CD4-positive, alpha-beta T cell treated with Interferon alpha-2 for 1 hour (primary cell): ENCODE results near the gene TSHB.
"Not testable (repeated sequence)": the region's sequence is repeated elsewhere in the genome, so short reads cannot be mapped to it uniquely, and the experiment has no call there.

Experiments used
- DNase-seq, 2 donors: peaks; one replicate each; pipeline ENCODE4 v3.0.0-alpha.2; 2020 to 2022

TSHB gene

DNA sequence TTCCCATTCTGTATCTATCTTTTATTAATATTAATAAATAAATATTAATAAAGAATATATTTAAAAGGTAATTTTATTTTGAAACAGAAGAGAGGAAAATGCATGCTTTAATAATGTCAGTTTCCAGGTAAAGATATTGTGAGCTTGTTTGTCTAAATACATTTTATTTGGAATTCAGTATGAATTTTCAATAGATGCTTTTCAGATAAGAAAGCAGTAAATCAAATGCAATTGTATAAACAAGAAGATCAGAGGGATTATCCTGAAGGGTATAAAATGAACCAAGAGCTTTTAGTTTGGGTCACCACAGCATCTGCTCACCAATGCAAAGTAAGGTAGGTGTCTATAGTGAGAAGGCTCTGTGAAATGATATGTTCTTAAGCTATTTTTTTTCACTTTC, at the start of gene TSHB:
Gene TSHB, plus strand, starts transcription at position 301 of the 400 bp plus-strand sequence. CDS start 3,537 bp downstream, outside the sequence.
- no peak for DNase-seq

DNA sequence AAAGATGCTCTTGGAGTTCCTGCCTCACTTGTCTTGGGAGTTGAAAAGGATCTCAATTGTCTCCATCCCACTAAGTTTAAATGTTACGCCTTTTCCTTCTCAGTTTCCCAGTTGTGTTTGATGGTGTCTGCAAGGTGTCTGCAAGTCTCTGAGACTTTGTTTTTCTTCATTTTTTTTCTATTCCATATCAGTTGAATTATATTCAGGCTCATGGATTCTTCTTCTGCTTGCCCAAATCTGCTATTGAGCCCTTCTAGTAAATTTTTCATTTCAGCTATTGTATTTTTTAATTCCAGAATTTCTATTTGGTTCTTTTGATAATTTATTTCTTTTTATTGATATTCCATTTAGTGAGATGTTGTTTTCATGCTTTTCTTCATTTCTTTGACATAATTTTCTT, 47.4 kb upstream of the TSHB start:
- DNase-seq = no peak

DNA sequence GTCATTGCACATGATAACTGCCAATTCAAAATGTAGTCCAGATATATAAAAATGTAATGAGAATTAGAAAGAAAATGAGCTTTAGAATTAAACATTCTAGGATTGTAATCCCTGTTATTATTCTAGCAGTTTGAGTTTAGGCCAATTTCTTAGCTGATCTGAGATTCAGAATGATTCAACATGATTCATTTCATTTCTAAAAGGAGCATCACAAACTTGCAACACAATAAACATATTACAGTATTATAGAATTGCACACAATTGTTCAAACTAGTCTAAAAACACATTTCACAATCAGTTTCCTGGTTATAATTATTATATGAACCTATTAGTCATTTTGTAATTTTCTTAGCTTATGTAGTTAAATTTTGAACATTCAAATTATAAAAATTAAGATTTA, 43.3 kb upstream of the TSHB start:
- no peak for DNase-seq

DNA sequence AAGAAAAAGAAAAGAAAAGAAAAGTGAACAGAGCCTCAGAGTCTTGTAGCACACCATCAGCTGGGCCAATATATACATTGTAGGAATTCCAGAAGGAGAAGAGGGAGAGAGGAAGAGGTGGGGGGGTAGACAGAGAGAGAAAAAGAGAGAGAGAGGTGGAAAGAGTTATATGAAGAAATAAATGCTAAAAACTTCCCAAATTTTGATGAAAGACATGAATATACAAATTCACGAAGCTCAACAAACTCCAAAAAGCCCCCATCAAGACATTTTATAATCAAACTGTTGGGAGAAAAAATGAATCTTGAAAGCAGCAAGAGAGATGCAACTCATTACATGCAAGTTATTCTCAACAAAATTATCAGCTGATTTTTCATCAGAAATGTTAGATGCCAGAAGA, 41.5 kb upstream of the TSHB start:
- no peak for DNase-seq

DNA sequence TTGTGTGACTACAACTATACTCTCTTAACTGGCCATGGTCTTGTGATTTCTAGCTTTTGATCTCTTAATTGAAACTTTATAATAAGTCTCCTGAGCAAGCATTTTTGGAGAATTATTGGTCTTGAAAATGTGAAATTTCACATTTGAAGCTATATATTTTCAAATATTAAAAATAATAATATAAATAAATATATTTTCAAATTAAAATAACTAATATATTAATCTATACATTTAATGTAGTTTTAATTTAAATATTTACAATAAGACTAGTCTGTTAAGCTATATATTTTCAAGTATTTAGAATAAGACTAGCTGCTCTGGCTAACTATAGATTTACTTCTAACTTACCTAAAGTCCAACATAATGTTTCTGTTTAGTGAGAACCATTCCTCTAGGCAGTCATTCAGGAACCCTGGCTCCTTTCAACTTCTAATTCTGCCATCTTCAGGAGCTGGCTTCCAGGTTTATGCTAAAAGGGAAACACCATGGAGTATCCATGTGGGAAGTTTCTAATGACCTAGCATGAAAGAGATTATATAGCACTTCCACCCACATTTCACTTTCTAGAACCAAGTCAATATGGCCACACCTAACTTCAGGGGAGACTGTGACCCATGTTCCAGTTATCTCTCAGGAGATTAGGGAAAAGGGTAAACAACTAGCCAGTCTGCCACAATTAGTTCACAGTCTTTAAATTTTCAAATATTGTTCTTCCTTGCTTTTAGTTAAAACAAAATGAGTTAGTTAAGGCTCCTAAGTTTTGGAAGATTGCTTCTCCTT, 31.9 kb upstream of the TSHB start:
- DNase-seq = no peak

DNA sequence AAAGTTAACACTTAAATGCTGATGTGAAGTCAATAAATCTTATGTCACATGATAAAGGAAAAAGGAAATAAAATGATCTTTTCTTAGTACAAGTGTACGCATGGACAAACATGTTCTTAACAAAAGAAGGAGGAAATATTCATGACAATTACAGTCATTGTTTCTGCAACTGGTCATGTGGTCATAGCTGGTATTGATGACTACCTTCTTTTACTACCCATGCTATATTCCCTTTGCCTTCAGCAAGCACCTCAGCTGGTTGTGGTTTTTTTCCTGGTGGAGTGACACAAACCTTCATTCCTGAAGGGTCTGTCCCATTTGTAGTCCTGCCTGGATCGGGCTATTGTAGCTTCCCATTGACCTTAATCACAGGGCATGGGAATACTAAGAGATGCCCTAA, 23.4 kb upstream of the TSHB start:
- DNase-seq = no peak

DNA sequence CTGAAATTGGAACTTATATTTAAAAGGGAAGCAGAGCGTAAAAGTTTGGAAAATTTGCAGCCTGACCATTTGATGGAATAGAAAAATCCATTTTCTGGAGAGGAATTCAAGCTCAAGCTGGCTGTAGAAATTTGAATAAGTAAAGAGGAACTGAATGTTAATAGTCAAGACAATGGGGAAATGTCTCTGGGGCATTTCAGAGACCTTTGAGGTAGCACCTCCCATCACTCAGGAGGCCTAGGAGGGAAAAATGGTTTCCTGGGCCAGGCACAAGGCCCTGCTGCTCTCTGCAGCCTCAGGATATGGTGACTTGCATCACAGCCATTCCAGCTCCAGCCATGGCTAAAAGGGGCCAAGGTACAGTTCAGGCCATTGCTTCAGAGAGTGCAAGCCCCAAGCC, 17.6 kb upstream of the TSHB start:
- no peak for DNase-seq

DNA sequence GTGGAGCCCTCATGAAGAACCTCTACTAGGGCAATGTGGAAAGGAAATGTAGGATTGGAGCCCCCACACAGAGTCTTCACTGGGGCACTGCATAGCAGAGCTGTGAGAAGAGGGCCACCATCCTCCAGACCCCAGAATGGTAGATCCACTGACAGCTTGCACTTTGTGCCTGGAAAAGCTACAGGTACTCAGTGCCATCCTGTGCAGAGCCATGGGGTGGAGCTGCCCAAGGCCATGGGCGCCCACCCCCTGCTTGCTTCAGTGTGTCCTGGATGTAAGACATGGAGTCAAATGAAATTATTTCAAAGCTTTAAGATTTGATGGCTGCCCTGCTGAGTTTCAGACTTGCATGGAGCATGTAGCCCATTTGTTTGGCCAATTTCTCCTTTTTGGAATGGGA, 17.2 kb upstream of the TSHB start:
- no peak for DNase-seq

DNA sequence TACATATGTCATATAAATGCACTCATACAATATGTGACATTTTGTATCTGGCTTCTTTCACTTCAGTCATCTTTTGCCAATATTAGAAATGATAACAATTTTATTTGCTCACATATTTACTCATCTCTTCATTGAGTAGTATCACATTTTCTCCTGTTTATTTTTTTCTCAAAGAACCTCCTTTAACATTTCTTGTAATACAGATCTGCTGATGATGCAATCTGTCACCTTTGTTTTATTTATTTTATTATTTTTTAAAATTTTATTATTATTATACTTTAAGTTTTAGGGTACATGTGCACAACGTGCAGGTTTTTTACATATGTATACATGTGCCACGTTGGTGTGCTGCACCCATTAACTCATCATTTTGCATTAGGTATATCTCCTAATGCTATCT, 15.8 kb upstream of the TSHB start:
- DNase-seq = no peak

DNA sequence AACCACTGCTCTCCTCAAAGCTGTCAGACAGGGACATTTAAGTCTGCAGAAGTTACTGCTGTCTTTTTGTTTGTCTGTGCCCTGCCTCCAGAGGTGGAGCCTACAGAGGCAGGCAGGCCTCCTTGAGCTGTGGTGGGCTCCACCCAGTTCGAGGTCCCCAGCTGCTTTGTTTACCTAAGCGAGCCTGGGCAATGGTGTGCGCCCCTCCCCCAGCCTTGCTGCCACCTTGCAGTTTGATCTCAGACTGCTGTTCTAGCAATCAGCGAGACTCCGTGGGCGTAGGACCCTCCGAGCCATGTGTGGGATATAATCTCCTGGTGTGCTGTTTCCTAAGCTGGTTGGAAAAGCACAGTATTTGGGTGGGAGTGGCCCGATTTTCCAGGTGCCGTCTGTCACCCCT, 10.1 kb upstream of the TSHB start:
- not testable (repeated sequence) for DNase-seq

DNA sequence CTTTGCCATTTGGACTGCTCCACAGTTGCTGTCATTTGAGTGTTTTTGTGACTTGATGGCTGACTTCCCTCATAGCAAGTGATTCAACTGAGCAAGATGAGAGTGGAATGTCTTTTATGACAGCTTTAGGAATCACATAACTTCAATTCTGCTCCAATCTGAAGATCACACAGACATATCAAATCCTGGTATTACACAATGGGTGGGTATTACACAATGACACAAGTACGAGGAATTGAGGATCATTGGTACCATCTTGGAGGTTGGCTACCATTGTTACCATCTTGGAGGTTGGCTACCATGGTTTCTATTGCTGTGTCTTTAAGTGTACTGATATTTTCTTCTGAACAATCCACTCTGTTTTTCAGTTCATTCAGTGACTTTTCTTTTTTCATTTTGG, 8.5 kb upstream of the TSHB start:
- DNase-seq = no peak

DNA sequence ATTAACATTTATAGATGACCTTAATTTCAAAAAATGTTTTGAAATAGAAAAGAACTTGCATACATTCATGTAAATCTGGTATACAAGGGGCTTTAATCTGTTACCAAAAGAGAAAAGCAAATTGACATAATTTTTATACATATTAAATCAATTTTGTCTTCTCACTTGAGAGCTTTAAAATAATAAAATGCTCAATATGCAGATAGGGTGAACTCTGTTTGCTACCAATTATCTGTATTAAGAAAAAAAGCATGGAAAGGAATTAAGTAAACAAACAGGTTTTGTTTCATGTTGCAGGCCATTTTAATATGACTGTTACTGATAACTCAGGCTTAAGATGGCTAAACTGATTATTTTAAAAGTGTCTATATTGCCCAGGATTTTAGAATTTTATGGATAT, 6.0 kb upstream of the TSHB start:
- DNase-seq = no peak

DNA sequence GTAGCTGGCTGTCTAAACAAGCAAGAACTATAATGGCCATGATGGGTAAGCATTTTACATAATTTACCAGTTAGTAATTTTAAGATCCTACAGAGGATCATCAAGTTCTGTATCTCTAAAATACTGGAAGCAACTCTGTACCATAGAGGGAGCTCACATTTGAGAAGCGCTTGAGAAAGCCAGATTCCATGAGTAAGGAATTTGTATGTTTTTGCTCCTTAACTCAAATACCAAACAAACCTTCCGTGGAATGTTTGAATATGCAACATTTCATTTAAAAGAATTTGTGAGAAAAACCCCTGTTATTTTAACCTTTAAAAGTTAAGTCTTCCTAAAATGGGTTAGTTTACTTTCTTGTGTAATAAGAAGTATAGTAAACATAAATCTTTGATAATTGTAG, 2.0 kb downstream of the TSHB start:
- DNase-seq = no peak

DNA sequence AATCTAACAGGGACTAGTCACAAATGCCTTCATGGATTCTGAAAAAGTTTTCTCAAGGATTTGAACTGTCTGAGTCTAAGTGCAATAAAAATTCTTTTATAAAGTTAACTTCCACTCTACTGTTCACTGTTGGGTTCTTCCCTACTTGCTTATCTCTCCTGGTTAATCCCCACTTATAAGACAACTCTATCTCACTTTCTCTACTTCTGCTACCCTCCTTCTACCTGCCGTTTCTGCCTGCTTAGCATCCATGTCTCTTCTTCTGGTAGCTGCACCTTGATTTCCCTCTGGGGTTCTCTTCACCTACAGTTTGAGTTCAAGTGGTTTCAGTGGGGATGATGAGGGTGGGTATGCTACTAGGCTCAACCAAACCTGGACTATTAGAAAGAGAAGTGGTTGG, 6.0 kb downstream of the TSHB start:
- DNase-seq = no peak

DNA sequence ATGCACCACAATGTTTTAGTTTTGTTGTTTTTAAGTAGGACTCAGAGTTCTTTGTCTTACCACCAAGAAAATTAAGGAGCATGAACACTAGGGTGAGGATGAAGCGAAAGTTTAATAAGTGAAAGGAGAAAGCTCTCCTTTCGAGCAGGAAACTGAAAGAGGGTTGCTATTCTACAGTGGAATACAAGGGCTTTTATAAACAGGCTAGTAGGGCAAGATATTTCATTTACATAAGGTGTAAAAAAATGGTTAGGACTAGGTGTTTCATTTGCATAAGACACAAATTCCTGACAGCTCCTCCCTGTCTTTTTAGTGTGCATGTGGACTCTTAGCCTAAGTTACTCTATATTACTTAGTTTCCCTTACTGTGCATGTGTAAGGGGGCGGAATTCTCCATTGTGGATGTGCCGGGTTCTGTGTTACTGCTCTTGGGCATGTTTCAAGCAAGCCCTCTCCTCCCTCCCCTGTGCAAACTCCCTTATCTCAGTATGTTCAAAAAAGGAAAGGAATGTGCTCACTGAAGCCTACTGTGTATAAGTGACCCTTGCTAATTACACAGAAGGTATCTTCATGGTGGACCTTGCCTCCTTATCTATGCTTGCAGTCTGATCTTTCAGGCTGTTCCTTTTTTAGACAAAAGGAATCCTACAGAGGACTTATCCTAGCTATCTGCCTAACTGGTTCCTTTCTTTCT, 7.3 kb downstream of the TSHB start:
- DNase-seq = no peak

DNA sequence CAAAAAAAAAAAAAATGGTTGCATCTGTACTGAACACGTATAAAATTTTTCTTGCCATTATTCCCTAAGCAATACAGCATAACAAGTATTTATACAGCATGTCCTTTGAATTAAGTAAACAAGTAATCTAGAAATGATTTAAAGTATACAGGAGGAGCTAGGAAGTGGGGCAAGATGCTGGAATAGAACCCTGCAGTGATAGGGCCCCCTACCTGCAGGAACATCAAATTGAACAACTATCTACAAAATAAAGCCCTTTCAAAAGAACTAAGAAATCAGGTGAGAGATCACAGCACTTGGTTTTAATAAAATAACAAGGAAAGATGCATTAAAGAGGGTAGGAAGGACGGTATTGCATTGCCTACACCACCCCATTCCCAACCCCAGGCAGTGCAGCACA, 10.9 kb downstream of the TSHB start:
- DNase-seq = no peak

DNA sequence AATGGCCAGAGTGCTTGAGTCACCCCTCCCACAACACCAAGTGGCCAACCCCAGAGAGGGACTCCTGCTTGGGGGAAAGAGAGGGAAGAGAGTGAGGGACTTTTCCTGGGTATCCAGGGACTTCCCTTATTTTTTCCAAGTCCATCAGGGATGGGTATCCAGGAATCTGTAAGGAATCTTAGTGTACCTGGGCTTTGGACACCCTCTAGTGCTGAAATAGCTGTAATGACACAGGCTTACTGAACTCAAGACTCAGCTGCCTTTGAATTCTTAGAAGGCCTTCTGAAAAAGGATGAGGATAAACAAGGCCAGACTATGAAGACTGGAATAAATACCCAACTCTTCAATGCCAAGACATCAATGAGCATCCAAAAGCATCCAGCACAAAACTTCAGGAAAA, 12.0 kb downstream of the TSHB start:
- DNase-seq = no peak

DNA sequence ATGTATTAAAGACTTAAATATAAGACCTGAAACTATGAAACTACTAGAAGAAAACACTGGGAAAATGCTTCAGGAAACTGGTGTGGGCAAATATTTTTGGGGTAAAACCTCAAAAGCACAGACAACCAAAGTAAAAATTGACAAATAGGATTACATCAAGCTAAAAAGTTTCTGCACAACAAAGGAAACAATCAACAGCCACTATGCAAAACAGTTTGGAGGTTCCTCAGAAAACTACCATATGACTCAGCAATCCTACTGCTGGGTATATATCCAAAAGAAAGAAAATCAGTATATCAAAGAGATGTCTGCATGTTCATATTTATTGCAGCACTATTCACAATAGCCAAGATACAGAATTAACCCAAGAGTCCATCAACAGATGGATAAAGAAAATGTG, 17.1 kb downstream of the TSHB start:
- no peak for DNase-seq

DNA sequence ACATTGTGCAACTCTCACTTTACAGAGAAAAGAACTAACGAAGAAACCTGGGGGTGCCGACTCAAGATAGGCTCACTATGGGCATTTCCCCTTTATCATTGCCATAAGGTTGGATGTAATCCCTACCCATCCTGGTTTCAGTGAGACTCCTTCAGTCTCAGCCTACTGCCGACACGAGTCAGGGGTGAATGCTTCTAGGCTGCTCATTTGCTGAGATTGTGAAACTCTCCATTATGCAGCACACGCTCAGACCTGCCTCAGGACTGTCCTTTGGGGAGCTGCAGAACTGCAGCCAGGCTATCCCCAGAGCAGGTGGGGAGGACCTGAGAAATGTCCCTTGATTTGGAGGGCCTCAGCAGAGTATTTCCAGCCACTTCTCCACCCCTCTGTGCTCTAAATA, 22.2 kb downstream of the TSHB start:
- no peak for DNase-seq

DNA sequence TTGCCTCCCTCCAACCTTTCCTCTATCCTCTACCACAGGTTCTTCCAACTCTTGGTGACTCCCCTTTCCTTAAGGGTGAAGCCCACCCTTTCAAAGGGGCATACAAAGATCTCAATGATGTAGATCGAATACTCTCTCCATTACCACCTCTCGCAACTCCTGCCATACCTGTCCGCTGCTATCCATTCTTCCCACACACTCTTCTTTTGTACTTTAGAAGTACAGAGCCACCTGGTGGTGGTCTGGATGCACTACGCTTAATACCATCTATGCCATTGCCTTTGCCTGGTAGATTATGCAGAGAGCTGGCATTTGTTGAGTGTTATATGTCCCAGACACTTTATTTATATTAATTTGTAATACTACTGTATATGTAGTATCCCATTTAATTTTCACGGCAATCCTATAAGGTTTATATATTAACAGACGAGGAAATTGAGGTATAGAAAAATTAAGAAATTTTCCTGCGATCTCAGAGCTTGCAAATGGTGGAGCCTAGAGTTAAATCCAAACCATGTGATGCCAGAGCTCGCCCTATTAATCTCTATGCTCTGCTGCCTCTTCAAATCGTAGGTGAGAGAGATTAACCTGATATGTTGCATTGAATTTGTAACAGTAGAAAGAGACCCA, 22.9 kb downstream of the TSHB start:
- DNase-seq = peak; percentile 46 to 73

DNA sequence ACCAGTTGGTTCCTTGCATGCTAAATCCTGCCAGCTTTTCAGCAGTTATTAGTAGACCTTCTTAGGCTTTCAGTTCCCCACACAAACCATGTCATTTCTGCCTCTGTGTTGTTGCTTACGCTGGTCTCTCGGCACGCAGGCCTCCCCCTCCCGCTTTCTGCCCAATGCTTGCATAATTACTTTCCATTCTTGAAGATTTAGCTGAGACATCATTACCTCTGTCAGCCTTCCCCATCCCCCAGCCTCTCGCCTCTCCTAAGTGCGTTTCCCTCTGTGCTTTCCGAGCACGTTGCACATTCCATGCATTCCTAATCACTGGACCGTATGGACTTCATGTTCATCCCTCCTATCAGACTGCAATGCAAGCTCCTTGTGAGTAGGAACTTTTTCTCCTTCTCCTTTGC, 26.8 kb downstream of the TSHB start:
- peak in 1 of 2 donors; percentile 11 for DNase-seq

DNA sequence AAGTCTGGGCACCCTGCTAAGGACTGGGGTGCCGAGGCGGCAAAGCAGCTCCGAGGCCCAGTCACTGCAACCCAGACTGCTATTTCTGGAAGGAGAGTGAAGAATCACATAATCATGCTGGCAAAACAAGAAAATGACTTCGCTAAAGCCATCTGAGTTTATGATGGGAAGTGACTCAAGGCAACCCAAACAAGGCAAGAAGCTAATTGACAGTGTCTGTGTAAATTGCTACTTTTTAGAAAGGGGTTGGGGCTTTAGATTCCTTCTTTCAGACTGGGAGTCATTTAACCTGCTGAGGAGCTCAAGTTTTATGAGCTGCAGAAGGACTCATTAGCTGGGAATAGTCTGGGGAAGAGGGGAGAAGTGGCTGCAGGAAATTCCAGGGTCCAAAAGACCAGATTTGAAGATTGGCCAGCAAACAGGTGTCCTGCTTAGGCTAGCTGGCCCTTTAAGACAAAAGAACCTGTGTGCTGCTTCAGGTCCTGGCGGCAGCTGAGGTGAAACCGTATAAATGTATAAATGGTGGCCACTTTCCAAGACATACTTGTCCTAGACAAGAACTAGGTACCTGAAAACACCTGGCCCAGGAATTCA, 28.1 kb downstream of the TSHB start:
- no peak for DNase-seq

DNA sequence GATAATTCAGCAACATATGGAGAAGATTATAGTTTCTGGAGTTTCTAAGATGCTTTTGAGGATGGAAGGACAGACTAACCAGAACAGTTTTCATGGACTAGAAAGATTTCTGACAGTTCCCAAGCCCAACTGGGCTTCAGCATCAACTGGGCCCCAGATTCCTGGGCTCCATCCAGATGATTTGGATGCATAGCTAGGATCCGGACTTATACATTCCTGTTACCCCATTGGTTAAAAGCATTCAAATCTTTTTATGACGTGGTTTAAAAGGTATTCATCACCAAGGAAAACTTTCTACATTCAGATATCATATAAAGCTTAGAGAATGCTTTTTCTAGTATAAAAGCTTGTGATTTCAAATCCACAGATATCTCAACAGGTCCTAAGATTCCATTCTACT, 29.7 kb downstream of the TSHB start:
- no peak for DNase-seq

DNA sequence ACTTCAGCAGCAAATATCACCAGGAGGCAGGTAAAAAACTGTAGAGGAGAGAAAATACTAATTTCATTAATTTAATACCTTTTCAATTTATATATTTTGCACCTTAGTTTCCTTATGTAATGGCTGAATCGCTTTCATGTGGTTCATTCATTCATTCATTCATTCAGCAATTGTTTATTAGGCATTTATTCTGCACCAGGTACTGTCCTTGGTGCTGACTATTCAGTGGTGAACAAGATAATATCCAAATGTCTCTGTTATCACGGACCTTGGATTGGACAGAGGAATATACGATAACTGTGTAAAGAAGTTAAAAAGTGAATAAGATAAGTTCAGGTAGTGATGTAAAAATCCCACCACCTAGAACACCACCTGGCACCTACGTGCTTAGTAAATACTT, 30.9 kb downstream of the TSHB start:
- DNase-seq = no peak
